H54 (cell line): ENCODE results near the gene THTPA.
"Not testable (repeated sequence)": the region's sequence is repeated elsewhere in the genome, so short reads cannot be mapped to it uniquely, and the experiment has no call there.

ENCODE experiments used
- DNase-seq: peaks from one replicate; pipeline ENCODE4 v3.0.0; 2011; ENCODE audit warnings: low spot score, mixed read lengths; ENCODE audit not compliant: insufficient read length
- FAIRE-seq: peaks from 3 replicates; lab custom pipeline; 2011; peaks lifted over from hg19 to GRCh38; lab: Jason Lieb, UNC
- POLR2A ChIP-seq: IDR thresholded peaks from 2 replicates; pipeline ENCODE4 v1.6.1; 2011; ENCODE audit warnings: low read depth, mild to moderate bottlenecking, low read length

THTPA gene

GRCh38 chr14:23609001-23609400 lies 52.9 kb downstream of the THTPA start:
- TF ChIP-seq POLR2A: no peak
- FAIRE-seq (no peak), DNase-seq (no peak)

DNA sequence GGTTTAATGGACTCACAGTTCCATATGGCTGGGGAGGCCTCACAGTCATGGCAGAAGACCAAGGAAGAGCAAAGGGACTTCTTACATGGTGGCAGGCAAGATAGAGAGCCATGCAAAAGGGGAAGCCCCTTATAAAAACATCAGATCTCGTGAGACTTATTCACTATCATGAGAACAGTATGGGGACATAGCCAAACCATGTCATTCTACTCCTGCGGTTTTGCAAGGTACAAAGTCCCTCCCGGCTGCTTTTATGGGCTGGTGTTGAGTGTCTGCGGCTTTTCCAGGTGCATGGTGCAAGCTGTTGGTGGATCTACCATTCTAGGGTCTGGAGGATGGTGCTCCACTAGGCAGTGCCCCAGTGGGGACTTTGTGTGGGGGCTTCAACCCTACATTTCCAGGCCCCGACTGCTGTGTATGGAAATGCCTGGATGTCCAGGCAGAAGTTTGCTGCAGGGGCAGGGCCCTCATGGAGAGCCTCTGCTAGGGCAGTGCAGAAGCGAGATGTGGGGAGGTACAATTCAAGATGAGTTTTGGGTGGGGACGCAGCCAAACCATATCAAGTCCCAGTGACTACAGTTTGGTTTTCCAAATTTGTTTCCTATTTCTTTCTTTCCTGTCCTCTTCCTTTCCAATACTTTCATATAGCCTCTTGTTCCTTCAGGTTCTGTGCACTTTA lies 53.5 kb downstream of the THTPA start:
- not testable (repeated sequence) for FAIRE-seq, DNase-seq
